Fibroblast of skin of back (primary cell): ENCODE data around the gene ADCY3.

Source experiments
- DNase-seq: peaks from one replicate; pipeline ENCODE4 v3.0.0-alpha.2; 2013

The ADCY3 gene

GRCh38 chr2:24830351-24830750, 89.7 kb downstream of the ADCY3 start:
- DNase-seq = peak; percentile 36

- no peak for DNase-seq
These were observed 91.6 kb downstream of the ADCY3 start for GRCh38 chr2:24828238-24828996.

- DNase-seq = peak; percentile 79
These were observed 92.5 kb downstream of the ADCY3 start for GRCh38 chr2:24827321-24828237.

- DNase-seq = no peak
These were observed 93.3 kb downstream of the ADCY3 start for GRCh38 chr2:24826773-24827145.

- DNase-seq = peak; percentile 41
These were observed 93.9 kb downstream of the ADCY3 start for GRCh38 chr2:24825883-24826772.

GRCh38 chr2:24824966-24825882, 94.8 kb downstream of the ADCY3 start:
- DNase-seq = no peak

GRCh38 chr2:24824071-24824588, 95.9 kb downstream of the ADCY3 start:
- DNase-seq = no peak

GRCh38 chr2:24822049-24822706, 97.9 kb downstream of the ADCY3 start:
- no peak for DNase-seq

- DNase-seq = no peak
These were observed 98.6 kb downstream of the ADCY3 start for GRCh38 chr2:24821433-24821891.

- DNase-seq = no peak
These were observed 99.2 kb downstream of the ADCY3 start for GRCh38 chr2:24820598-24821432.

GRCh38 chr2:24820175-24820513, 99.9 kb downstream of the ADCY3 start:
- no peak for DNase-seq

GRCh38 chr2:24819442-24820174, 100.4 kb downstream of the ADCY3 start:
- no peak for DNase-seq

GRCh38 chr2:24818721-24819167, 101.3 kb downstream of the ADCY3 start:
- no peak for DNase-seq

- DNase-seq = peak; percentile 72
These were observed 103.2 kb downstream of the ADCY3 start for GRCh38 chr2:24816884-24817283.

- DNase-seq = no peak
These were observed 103.6 kb downstream of the ADCY3 start for GRCh38 chr2:24816404-24816803.

GRCh38 chr2:24815171-24815570, 104.9 kb downstream of the ADCY3 start:
- DNase-seq = no peak

GRCh38 chr2:24814516-24814915, 105.5 kb downstream of the ADCY3 start:
- no peak for DNase-seq

- DNase-seq = no peak
These were observed 106.3 kb downstream of the ADCY3 start for GRCh38 chr2:24813691-24814137.
